Measurements from ENCODE around the gene INSR. TPM values are rescaled to one million over a fixed set of nuclear protein-coding genes. Genes with fewer than 3 reads are reported as not detected.

The INSR gene
- total RNA-seq, 1 experiment from 2014 or later, result 8.4 TPM

- BruUV-seq (replicated peaks), result no TSS peak
- no peak for TF ChIP-seq CTCF (IDR thresholded peaks at IDR 0.05; ENCODE audit: unreplicated experiment)
- Mint-ChIP-seq H3K36me3 (ENCODE audit: insufficient read depth, unreplicated experiment) (peaks cover 4% of the 10 kb centered on the region), H3K27me3 (ENCODE audit: unreplicated experiment) (no peaks in the 10 kb centered on the region), H3K9me3 (ENCODE audit: low read depth, unreplicated experiment) (peaks cover under 1% of the 10 kb centered on the region), H3K27ac (ENCODE audit: unreplicated experiment) (no peak overlapping the region), H3K4me1 (ENCODE audit: low read depth, unreplicated experiment) (no peaks in the 10 kb centered on the region), H3K4me3 (ENCODE audit: low read depth, unreplicated experiment) (no peak overlapping the region)
- CTCF ChIA-PET, result no interaction called here
- DNase-seq, result no peak
- intact Hi-C loops (cut with micrococcal nuclease; ENCODE audit: unreplicated experiment), result no loop called here
Observed at GRCh38 chr19:7119582-7119981, 174.6 kb downstream of the INSR start.

- CTCF ChIA-PET, result no interaction called here
- H3K9me3 Mint-ChIP-seq (ENCODE audit: low read depth, unreplicated experiment), result no peaks in the 10 kb centered on the region
- no peaks in the 10 kb centered on the region for H3K4me1 Mint-ChIP-seq (ENCODE audit: low read depth, unreplicated experiment)
- H3K4me3 Mint-ChIP-seq (ENCODE audit: low read depth, unreplicated experiment), result no peak overlapping the region
- no peak for TF ChIP-seq CTCF (IDR thresholded peaks at IDR 0.05; ENCODE audit: unreplicated experiment)
- no peak overlapping the region for H3K27ac Mint-ChIP-seq (ENCODE audit: unreplicated experiment)
- peaks cover under 1% of the 10 kb centered on the region for H3K36me3 Mint-ChIP-seq (ENCODE audit: insufficient read depth, unreplicated experiment)
- no TSS peak for BruUV-seq (replicated peaks)
- DNase-seq, result no peak
- intact Hi-C loops (cut with micrococcal nuclease; ENCODE audit: unreplicated experiment), result no loop called here
- H3K27me3 Mint-ChIP-seq (ENCODE audit: unreplicated experiment), result no peaks in the 10 kb centered on the region
Observed at GRCh38 chr19:7117248-7117647, 177.0 kb downstream of the INSR start.

- intact Hi-C loops (cut with micrococcal nuclease; ENCODE audit: unreplicated experiment), result no loop called here
- H3K4me3 Mint-ChIP-seq (ENCODE audit: low read depth, unreplicated experiment), result no peak overlapping the region
- no peaks in the 10 kb centered on the region for H3K27me3 Mint-ChIP-seq (ENCODE audit: unreplicated experiment)
- BruUV-seq (replicated peaks), result no TSS peak
- no peak for TF ChIP-seq CTCF (IDR thresholded peaks at IDR 0.05; ENCODE audit: unreplicated experiment)
- DNase-seq, result no peak
- no peaks in the 10 kb centered on the region for H3K4me1 Mint-ChIP-seq (ENCODE audit: low read depth, unreplicated experiment)
- H3K36me3 Mint-ChIP-seq (ENCODE audit: insufficient read depth, unreplicated experiment), result no peaks in the 10 kb centered on the region
- H3K9me3 Mint-ChIP-seq (ENCODE audit: low read depth, unreplicated experiment), result no peaks in the 10 kb centered on the region
- CTCF ChIA-PET, result no interaction called here
- no peak overlapping the region for H3K27ac Mint-ChIP-seq (ENCODE audit: unreplicated experiment)
Observed at GRCh38 chr19:7115721-7116120, 178.5 kb downstream of the INSR start.

- intact Hi-C loops (cut with micrococcal nuclease; ENCODE audit: unreplicated experiment), result no loop called here
Observed at GRCh38 chr19:7113233-7113632, 181.0 kb downstream of the INSR start.

More at GRCh38 chr19:7113233-7113632, 181.0 kb downstream of the INSR start:
- DNase-seq, result no peak
- CTCF ChIA-PET, result no interaction called here
- Mint-ChIP-seq H3K4me1 (ENCODE audit: low read depth, unreplicated experiment) (no peaks in the 10 kb centered on the region), H3K9me3 (ENCODE audit: low read depth, unreplicated experiment) (no peaks in the 10 kb centered on the region), H3K36me3 (ENCODE audit: insufficient read depth, unreplicated experiment) (no peaks in the 10 kb centered on the region), H3K4me3 (ENCODE audit: low read depth, unreplicated experiment) (no peak overlapping the region), H3K27me3 (ENCODE audit: unreplicated experiment) (no peaks in the 10 kb centered on the region), H3K27ac (ENCODE audit: unreplicated experiment) (no peak overlapping the region)
- no TSS peak for BruUV-seq (replicated peaks)
- TF ChIP-seq CTCF (IDR thresholded peaks at IDR 0.05; ENCODE audit: unreplicated experiment), result no peak
